ENCODE results near the gene RTEL1.
A peak's percentile ranks its signal among the peaks of the same experiment; 100 is the strongest.

RTEL1 gene

GRCh38 chr20:63657937-63658748 lies at the start of gene RTEL1:
Gene RTEL1, plus strand, starts transcription at chr20:63658312. Its CDS starts 1,091 bp downstream, at chr20:63659403.
- Histone ChIP-seq H3K4me1 (peaks cover 17% of the 10 kb centered on the region), H3K27me3 (ENCODE audit: control insufficient read depth, insufficient read depth, low read length) (no peaks in the 10 kb centered on the region), H3K4me3 (ENCODE audit: low read depth, low read length) (peak within 1 kb of the TSS; percentile 99), H3K27ac (peak within 1 kb of the TSS; percentile 82), H3K36me3 (ENCODE audit: control insufficient read depth, insufficient read depth, low read length) (no peaks in the 10 kb centered on the region), H3K4me2 (ENCODE audit: low read length) (peak within 1 kb of the TSS; percentile 92), H3K9ac (peak within 1 kb of the TSS; percentile 61), H3K79me2 (peaks cover 25% of the 10 kb centered on the region), H3K9me3 (ENCODE audit: control insufficient read depth, low read length) (no peaks in the 10 kb centered on the region), H2AFZ (peak within 1 kb of the TSS; percentile 89)
- TF ChIP-seq, protein P1, sequence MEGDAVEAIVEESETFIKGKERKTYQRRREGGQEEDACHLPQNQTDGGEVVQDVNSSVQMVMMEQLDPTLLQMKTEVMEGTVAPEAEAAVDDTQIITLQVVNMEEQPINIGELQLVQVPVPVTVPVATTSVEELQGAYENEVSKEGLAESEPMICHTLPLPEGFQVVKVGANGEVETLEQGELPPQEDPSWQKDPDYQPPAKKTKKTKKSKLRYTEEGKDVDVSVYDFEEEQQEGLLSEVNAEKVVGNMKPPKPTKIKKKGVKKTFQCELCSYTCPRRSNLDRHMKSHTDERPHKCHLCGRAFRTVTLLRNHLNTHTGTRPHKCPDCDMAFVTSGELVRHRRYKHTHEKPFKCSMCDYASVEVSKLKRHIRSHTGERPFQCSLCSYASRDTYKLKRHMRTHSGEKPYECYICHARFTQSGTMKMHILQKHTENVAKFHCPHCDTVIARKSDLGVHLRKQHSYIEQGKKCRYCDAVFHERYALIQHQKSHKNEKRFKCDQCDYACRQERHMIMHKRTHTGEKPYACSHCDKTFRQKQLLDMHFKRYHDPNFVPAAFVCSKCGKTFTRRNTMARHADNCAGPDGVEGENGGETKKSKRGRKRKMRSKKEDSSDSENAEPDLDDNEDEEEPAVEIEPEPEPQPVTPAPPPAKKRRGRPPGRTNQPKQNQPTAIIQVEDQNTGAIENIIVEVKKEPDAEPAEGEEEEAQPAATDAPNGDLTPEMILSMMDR (IDR thresholded peaks at IDR 0.05): no peak

- Histone ChIP-seq H2AFZ (no peak overlapping the region), H3K9me3 (ENCODE audit: control insufficient read depth, low read length) (no peaks in the 10 kb centered on the region), H3K4me1 (no peaks in the 10 kb centered on the region), H3K4me3 (ENCODE audit: low read depth, low read length) (no peak overlapping the region), H3K79me2 (peaks cover 43% of the 10 kb centered on the region), H3K9ac (no peak overlapping the region), H3K4me2 (ENCODE audit: low read length) (no peak overlapping the region), H3K27me3 (ENCODE audit: control insufficient read depth, insufficient read depth, low read length) (no peaks in the 10 kb centered on the region), H3K36me3 (ENCODE audit: control insufficient read depth, insufficient read depth, low read length) (no peaks in the 10 kb centered on the region), H3K27ac (no peak overlapping the region)
- TF ChIP-seq, protein P1 (IDR thresholded peaks at IDR 0.05): no peak
Measured at GRCh38 chr20:63610581-63611435, 47.3 kb upstream of the RTEL1 start.

GRCh38 chr20:63611646-63612045 lies 46.5 kb upstream of the RTEL1 start:
- H3K4me3 ChIP-seq (ENCODE audit: low read depth, low read length): no peak overlapping the region
- no peaks in the 10 kb centered on the region for H3K4me1 ChIP-seq
- H3K79me2 ChIP-seq: peaks cover 40% of the 10 kb centered on the region
- H3K4me2 ChIP-seq (ENCODE audit: low read length): no peak overlapping the region
- H3K9ac ChIP-seq: no peak overlapping the region
- TF ChIP-seq, protein P1 (IDR thresholded peaks at IDR 0.05): no peak
- no peak overlapping the region for H2AFZ ChIP-seq
- no peaks in the 10 kb centered on the region for H3K9me3 ChIP-seq (ENCODE audit: control insufficient read depth, low read length)
- H3K27ac ChIP-seq: no peak overlapping the region
- no peaks in the 10 kb centered on the region for H3K36me3 ChIP-seq (ENCODE audit: control insufficient read depth, insufficient read depth, low read length)
- no peaks in the 10 kb centered on the region for H3K27me3 ChIP-seq (ENCODE audit: control insufficient read depth, insufficient read depth, low read length)

GRCh38 chr20:63612276-63612931 lies 45.7 kb upstream of the RTEL1 start:
- H3K4me2 ChIP-seq (ENCODE audit: low read length): no peak overlapping the region
- H3K27me3 ChIP-seq (ENCODE audit: control insufficient read depth, insufficient read depth, low read length): no peaks in the 10 kb centered on the region
- H3K79me2 ChIP-seq: peaks cover 38% of the 10 kb centered on the region
- H3K27ac ChIP-seq: no peak overlapping the region
- no peaks in the 10 kb centered on the region for H3K9me3 ChIP-seq (ENCODE audit: control insufficient read depth, low read length)
- H3K36me3 ChIP-seq (ENCODE audit: control insufficient read depth, insufficient read depth, low read length): no peaks in the 10 kb centered on the region
- no peak overlapping the region for H3K4me3 ChIP-seq (ENCODE audit: low read depth, low read length)
- no peak overlapping the region for H3K9ac ChIP-seq
- no peak overlapping the region for H2AFZ ChIP-seq
- TF ChIP-seq, protein P1 (IDR thresholded peaks at IDR 0.05): no peak
- no peaks in the 10 kb centered on the region for H3K4me1 ChIP-seq
